ENCODE measurements around the gene WDR45B.

- TF ChIP-seq CTCF (IDR thresholded peaks at IDR 0.05; ENCODE audit: low read length), result no peak
- TF ChIP-seq EZH2 (IDR thresholded peaks at IDR 0.05; ENCODE audit: borderline replicate concordance, low read length), result no peak
Observed at GRCh38 chr17:82670661-82671450, 22.6 kb upstream of the WDR45B start.

Measured in OCI-LY1 (cell line).